Caco-2 (cell line): ENCODE measurements around the gene HRC. TPM values are rescaled to one million over a fixed set of nuclear protein-coding genes. Genes with fewer than 3 reads are reported as not detected.

Experiments used
- BruUV-seq: library from RNA; stranded (reverse); fragments of 400-500 nt; replicated peaks from 2 replicates; lab custom pipeline; 2021; lab: Mats Ljungman, UMichigan
- CTCF ChIA-PET: fragments of 300-600 bp; sonication (Branson Sonifier 250); formaldehyde crosslinking; loops from one replicate; lab custom pipeline; 2022; ENCODE audit warnings: antibody characterized with exemption; lab: Charles Lee
- POLR2A ChIA-PET: fragments of 300-600 bp; sonication (Branson Sonifier 250); formaldehyde crosslinking; loops from one replicate; lab custom pipeline; 2022; ENCODE audit warnings: antibody characterized with exemption; lab: Charles Lee
- DNase-seq, 2 experiments: peaks; one replicate each; pipeline versions ENCODE4 v3.0.0 to v3.0.0-alpha.2; 2020 to 2022
- H3K27me3 ChIP-seq: replicated peaks from 2 replicates; pipeline ENCODE4 v1.6.0; 2011; ENCODE audit warnings: low read length; ENCODE audit not compliant: control insufficient read depth, insufficient read depth
- H3K36me3 ChIP-seq: 2 replicates; pipeline ENCODE4 v1.5.1; 2011; ENCODE audit warnings: low read length; ENCODE audit not compliant: control insufficient read depth, insufficient read depth
- H3K4me1 ChIP-seq: fragments of 250-450 bp; sonication (Bioruptor Pico); 2 replicates; pipeline ENCODE4 v1.5.1; 2020; ENCODE audit warnings: mild to moderate bottlenecking
- H3K4me3 ChIP-seq: 2 replicates; pipeline ENCODE4 v1.5.1; 2011; ENCODE audit warnings: low read depth, mild to moderate bottlenecking, control low read depth, low read length
- H3K9me3 ChIP-seq: fragments of 250-450 bp; sonication (Bioruptor Pico); 2 replicates; pipeline ENCODE4 v1.5.1; 2020; ENCODE audit warnings: mild to moderate bottlenecking, moderate library complexity
- H3K27ac Mint-ChIP-seq: one replicate; pipeline ENCODE4 v1.8.0; 2022; ENCODE audit warnings: mixed read lengths; ENCODE audit not compliant: unreplicated experiment
- H3K27me3 Mint-ChIP-seq: one replicate; pipeline ENCODE4 v1.8.0; 2022; ENCODE audit warnings: mixed read lengths; ENCODE audit not compliant: insufficient read depth, unreplicated experiment
- H3K36me3 Mint-ChIP-seq: one replicate; pipeline ENCODE4 v1.8.0; 2022; ENCODE audit warnings: mild to moderate bottlenecking, mixed read lengths; ENCODE audit not compliant: insufficient read depth, unreplicated experiment
- H3K4me1 Mint-ChIP-seq: one replicate; pipeline ENCODE4 v1.8.0; 2022; ENCODE audit warnings: low read depth, mixed read lengths; ENCODE audit not compliant: unreplicated experiment
- H3K4me3 Mint-ChIP-seq: one replicate; pipeline ENCODE4 v1.8.0; 2022; ENCODE audit warnings: mild to moderate bottlenecking, moderate library complexity, mixed read lengths; ENCODE audit not compliant: unreplicated experiment
- H3K9me3 Mint-ChIP-seq: one replicate; pipeline ENCODE4 v1.8.0; 2022; ENCODE audit warnings: mixed read lengths; ENCODE audit not compliant: unreplicated experiment
- CTCF ChIP-seq, 2 experiments: fragments of 200-600 bp in 1 of 2; IDR thresholded peaks; 1 replicate in 1 of 2; 2 replicates in 1 of 2; pipeline versions ENCODE4 v1.5.1 to v1.8.0; 2011 to 2022; ENCODE audit warnings: antibody characterized with exemption in 1 of 2, control low read depth in 1 of 2, inconsistent platforms in 1 of 2, low read depth in 1 of 2, low read length in 1 of 2, mild to moderate bottlenecking in 1 of 2, moderate library complexity in 1 of 2; ENCODE audit not compliant: insufficient read depth in 1 of 2, severe bottlenecking in 1 of 2, unreplicated experiment in 1 of 2
- intact Hi-C: fragments of 100-400 bp; cut with micrococcal nuclease; formaldehyde crosslinking; loops from one replicate; pipeline ENCODE4 v1.10.0; 2022; ENCODE audit not compliant: unreplicated experiment
- total RNA-seq: library from RNA; stranded (reverse); gene quantifications from 2 replicates; pipeline ENCODE4 v1.2.3, GENCODE V29; 2022

HRC gene
- total RNA-seq, 1 experiment from 2014 or later: not detected

DNA sequence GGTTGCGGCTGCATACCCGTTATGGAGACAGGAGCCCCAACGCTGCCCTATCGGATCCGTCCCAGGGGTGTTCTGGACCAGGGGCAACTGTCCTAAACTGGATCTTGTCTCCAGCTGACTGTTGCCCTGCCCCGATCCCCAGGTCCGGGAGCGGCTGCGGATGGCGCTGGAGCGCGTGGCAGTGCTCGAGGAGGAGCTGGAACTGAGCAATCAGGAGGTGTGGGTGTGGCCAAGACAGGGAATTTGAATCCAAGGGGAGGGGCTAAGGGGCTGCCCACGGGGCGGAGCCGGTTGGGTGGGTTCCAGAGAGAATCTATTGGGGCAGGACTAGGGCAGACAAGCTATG lies 26.0 kb downstream of the HRC start:
- H3K36me3 ChIP-seq: peaks cover 2% of the 10 kb centered on the region; the same call in 1 of the 2 replicates
- no peak for TF ChIP-seq CTCF (IDR thresholded peaks at IDR 0.05; ENCODE audit: insufficient read depth in 1 of 2, low read depth in 1 of 2, low read length in 1 of 2, severe bottlenecking in 1 of 2, unreplicated experiment in 1 of 2)
- POLR2A ChIA-PET: no interaction called here
- no TSS peak for BruUV-seq
- Mint-ChIP-seq H3K4me3 (peak overlapping the region; percentile 85), H3K4me1 (peaks cover 26% of the 10 kb centered on the region), H3K27ac (peak overlapping the region; percentile 80), H3K27me3 (no peaks in the 10 kb centered on the region), H3K9me3 (peaks cover 7% of the 10 kb centered on the region), H3K36me3 (peaks cover 28% of the 10 kb centered on the region)
- intact Hi-C loops: no loop called here
- peaks cover 17% of the 10 kb centered on the region; the same call in 1 of the 2 replicates for H3K4me1 ChIP-seq
- H3K27me3 ChIP-seq: no peaks in the 10 kb centered on the region
- DNase-seq: peak in 1 of 2 experiments; percentile 64
- H3K9me3 ChIP-seq: no peaks in the 10 kb centered on the region
- no peak overlapping the region for H3K4me3 ChIP-seq
- CTCF ChIA-PET: interaction anchor here (1.4 kb wide), 1 partner anchor 31 kb away, joined by 7 read pairs; no protein-coding TSS in a partner anchor

- intact Hi-C loops: loop anchor here (1.0 kb wide), 2 partner anchors 9 to 21 kb away; partner anchors contain the start of genes C19orf73 and PPFIA3
- Histone ChIP-seq H3K4me3 (peak overlapping the region; percentile 46; the same call in 1 of the 2 replicates), H3K36me3 (peaks cover 2% of the 10 kb centered on the region; the same call in 1 of the 2 replicates), H3K27me3 (no peaks in the 10 kb centered on the region), H3K4me1 (peaks cover 17% of the 10 kb centered on the region; the same call in 1 of the 2 replicates), H3K9me3 (no peaks in the 10 kb centered on the region)
- no peak for TF ChIP-seq CTCF (IDR thresholded peaks at IDR 0.05; ENCODE audit: insufficient read depth in 1 of 2, low read depth in 1 of 2, low read length in 1 of 2, severe bottlenecking in 1 of 2, unreplicated experiment in 1 of 2)
- H3K36me3 Mint-ChIP-seq: peaks cover 26% of the 10 kb centered on the region
- POLR2A ChIA-PET: interaction anchor here (1.0 to 1.1 kb wide), 5 partner anchors 15 to 324 kb away, joined by 3 to 14 read pairs (median 10); partner anchors contain the start of genes ALDH16A1, GYS1, LIN7B and RUVBL2
- no peak for DNase-seq
- H3K9me3 Mint-ChIP-seq: peaks cover 7% of the 10 kb centered on the region
- CTCF ChIA-PET: interaction anchor here (1.0 to 2.2 kb wide), 3 partner anchors 20 to 70 kb away, joined by 7 to 51 read pairs (median 22); no protein-coding TSS in a partner anchor
- no peaks in the 10 kb centered on the region for H3K27me3 Mint-ChIP-seq
- no TSS peak for BruUV-seq
- peak overlapping the region; percentile 80 for H3K27ac Mint-ChIP-seq
- peaks cover 26% of the 10 kb centered on the region for H3K4me1 Mint-ChIP-seq
- peak overlapping the region; percentile 85 for H3K4me3 Mint-ChIP-seq
Measured at GRCh38 chr19:49128545-49129237, 26.5 kb downstream of the HRC start.
